ENCODE measurements around the gene NEDD1. TPM values are rescaled to one million over a fixed set of nuclear protein-coding genes. Genes with fewer than 3 reads are reported as not detected.

NEDD1 gene
- total RNA-seq, 1 donor from 2014 or later, result 31.7 TPM

- no peak for TF ChIP-seq CTCF (conservative IDR thresholded peaks at IDR 0.05)
- Mint-ChIP-seq H3K27ac (no peak overlapping the region), H3K36me3 (peaks cover 38% of the 10 kb centered on the region), H3K4me1 (ENCODE audit: unreplicated experiment) (peaks cover 31% of the 10 kb centered on the region), H3K27me3 (no peaks in the 10 kb centered on the region), H3K9me3 (peaks cover 7% of the 10 kb centered on the region), H3K4me3 (no peak overlapping the region)
- DNase-seq (ENCODE audit: extremely low spot score, unreplicated experiment), result no peak
Measured at GRCh38 chr12:96912943-96913342, 5.9 kb downstream of the NEDD1 start.

DNA sequence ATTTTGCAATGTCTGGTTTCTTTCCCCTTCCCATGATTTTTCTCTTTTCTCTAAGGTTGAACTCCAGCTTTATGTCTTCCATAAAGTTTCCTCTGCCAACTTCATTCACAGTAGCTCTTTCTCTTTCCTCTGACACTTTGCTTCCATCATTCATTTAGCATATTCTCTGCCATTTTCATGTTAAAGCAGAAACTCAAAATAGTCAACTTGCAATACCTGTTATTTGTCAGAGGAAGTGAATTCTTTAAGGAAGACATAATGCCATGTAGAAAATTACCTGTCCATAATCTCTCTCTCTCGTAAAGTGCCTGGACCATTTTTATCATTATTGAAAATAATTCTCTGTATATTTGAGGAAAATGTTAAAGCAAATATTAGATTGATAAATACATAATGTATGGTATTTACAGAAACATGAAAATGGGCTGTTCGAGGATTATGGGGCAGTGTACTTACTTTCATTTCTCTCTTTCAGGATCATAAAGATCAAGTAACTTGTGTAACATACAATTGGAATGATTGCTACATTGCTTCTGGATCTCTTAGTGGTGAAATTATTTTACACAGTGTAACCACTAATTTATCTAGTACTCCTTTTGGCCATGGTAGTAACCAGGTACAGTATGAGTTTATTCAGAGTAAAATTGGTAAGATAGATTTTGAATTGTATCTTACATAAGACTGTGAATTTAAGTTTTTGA is 12.6 kb downstream of the NEDD1 start:
- Mint-ChIP-seq H3K4me1 (ENCODE audit: unreplicated experiment) (peaks cover 5% of the 10 kb centered on the region), H3K27ac (peak overlapping the region; percentile 82), H3K4me3 (peak overlapping the region; percentile 35), H3K27me3 (no peaks in the 10 kb centered on the region), H3K36me3 (peaks cover 45% of the 10 kb centered on the region), H3K9me3 (peaks cover 11% of the 10 kb centered on the region)
- TF ChIP-seq CTCF (conservative IDR thresholded peaks at IDR 0.05), result no peak
- no peak for DNase-seq (ENCODE audit: extremely low spot score, unreplicated experiment)

- Mint-ChIP-seq H3K36me3 (peaks cover 29% of the 10 kb centered on the region), H3K27ac (no peak overlapping the region), H3K27me3 (no peaks in the 10 kb centered on the region), H3K9me3 (no peaks in the 10 kb centered on the region), H3K4me1 (ENCODE audit: unreplicated experiment) (no peaks in the 10 kb centered on the region), H3K4me3 (no peak overlapping the region)
- DNase-seq (ENCODE audit: extremely low spot score, unreplicated experiment), result no peak
- no peak for TF ChIP-seq CTCF (conservative IDR thresholded peaks at IDR 0.05)
Measured at GRCh38 chr12:96948782-96949181, 41.7 kb downstream of the NEDD1 start.

GRCh38 chr12:96979532-96979931 is 72.5 kb downstream of the NEDD1 start:
- DNase-seq (ENCODE audit: extremely low spot score, unreplicated experiment), result no peak
- no peaks in the 10 kb centered on the region for H3K9me3 Mint-ChIP-seq
- H3K4me3 Mint-ChIP-seq, result no peak overlapping the region
- no peak overlapping the region for H3K27ac Mint-ChIP-seq
- H3K36me3 Mint-ChIP-seq, result no peaks in the 10 kb centered on the region
- peaks cover 4% of the 10 kb centered on the region for H3K4me1 Mint-ChIP-seq (ENCODE audit: unreplicated experiment)
- H3K27me3 Mint-ChIP-seq, result peaks cover 13% of the 10 kb centered on the region
- TF ChIP-seq CTCF (conservative IDR thresholded peaks at IDR 0.05), result no peak

- Mint-ChIP-seq H3K27me3 (peaks cover 22% of the 10 kb centered on the region), H3K4me3 (no peak overlapping the region), H3K4me1 (ENCODE audit: unreplicated experiment) (peaks cover 4% of the 10 kb centered on the region), H3K27ac (no peak overlapping the region), H3K36me3 (no peaks in the 10 kb centered on the region), H3K9me3 (no peaks in the 10 kb centered on the region)
- DNase-seq (ENCODE audit: extremely low spot score, unreplicated experiment), result no peak
- TF ChIP-seq CTCF (conservative IDR thresholded peaks at IDR 0.05), result no peak
Measured at GRCh38 chr12:96980991-96981414, 73.9 kb downstream of the NEDD1 start.

Measured in type B pancreatic cell (in vitro differentiated cells).